GM21619 (cell line): ENCODE results near the gene THPO.
"Not testable (repeated sequence)": the region's sequence is repeated elsewhere in the genome, so short reads cannot be mapped to it uniquely, and the experiment has no call there.

Source experiments
- ATAC-seq: cut with Tn5 transposase; IDR thresholded peaks from one replicate; pipeline ENCODE4 v1.9.1; 2021; ENCODE audit not compliant: unreplicated experiment

THPO gene

DNA sequence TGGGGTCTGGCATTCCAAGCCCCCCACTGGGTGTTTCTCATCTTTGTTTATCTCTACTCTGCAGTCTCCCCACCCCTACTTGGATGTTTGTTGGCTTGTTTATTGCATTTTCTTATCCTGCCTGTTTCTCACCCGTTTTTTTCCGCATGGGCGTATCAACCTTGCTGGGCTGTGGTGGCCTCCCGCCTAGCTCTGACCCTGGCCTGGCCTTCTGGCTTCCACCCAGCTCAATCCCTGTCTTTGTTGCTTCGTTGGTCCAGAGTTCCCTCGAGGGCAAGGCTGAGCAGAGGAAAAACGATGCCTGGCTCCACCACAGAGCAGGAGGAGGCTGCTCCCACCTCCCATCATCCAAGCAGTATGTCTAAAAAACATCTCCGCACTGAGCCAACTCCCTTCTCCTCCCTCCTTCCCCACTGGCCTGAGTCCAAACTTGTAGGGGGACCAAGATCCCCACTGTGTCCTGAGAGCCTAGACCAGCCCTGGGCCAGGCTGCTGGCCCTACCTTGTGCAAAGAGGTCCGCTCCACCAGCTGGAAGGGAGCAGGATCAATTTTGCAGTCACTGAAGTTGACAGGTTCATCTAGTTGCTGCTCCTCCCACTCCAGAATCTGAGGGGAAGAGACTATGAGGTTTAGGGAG, 26.4 kb downstream of the THPO start:
- no peak for ATAC-seq

DNA sequence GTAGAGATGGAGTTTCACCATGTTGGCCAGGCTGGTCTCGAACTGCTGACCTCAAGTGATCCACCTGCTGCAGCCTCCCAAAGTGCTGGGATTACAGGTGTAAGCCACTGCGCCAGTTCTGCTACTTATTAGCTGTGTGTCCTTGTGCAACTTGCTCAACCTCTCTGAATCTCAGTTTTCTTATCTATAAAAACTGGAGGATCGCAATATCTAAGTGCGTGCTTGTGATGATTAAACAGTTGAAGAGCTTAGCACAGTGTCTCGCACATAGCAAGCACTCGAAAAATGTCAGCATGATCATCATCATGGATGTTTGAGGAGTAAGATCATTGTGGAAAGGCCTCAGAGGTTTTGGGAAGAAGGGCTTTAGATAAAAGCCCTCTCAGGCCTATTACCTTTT, 27.4 kb downstream of the THPO start:
- ATAC-seq = no peak

DNA sequence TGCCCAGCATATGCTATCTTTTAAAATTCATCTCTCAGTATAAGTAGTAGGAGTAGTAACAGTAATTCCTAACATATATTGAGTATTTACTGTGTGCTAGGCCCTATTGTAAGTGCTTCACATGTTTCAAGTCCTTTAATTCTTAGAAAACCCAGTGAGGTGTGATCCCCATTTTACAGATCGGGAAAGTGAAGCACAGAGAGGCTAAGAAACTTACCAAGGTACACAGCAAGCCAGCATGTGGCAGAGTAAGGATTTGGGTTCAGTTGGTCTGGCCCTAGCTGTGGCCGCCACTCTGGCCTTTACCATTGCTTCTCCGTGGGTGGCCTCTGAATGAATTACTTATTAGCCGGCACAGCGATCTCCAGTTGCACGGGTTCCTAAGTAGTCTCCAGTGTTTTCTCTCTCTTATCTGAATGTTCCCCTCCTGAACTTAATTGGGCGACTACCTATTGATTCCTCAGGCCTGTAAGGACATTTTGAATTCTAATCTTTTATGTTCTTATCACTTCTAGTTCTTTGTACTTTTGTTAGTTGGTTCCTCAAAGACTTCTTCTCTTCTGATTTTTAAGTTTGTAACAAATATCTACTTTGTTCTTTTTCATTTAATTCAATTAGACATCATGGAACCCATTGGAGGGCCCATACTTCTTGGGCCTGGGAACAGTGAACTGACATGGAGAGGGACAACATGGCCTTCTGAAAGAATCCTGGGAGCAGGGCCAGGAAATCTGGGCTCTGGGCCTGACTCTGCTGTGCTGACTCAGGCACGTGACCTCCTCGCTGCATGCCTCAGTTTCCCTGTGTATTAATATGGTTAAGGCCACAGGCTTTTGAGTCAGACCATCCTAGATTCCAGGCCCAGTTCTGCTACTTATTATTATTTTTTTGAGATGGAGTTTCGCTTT, 28.2 kb downstream of the THPO start:
- no peak for ATAC-seq

DNA sequence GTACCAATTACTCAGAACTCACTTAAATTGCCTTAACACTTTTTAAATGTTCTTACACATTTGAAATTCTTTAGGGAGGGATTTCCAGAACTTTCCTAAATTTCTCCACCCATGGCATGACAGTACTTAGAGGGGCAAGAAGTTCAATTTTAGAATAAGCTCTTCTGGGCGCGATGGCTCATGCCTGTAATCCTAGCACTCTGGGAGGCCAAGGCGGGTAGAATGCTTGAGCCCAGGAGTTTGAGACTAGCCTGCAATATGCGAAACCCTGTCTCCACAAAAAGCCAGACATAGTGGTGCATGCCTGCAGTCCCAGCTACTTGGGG, 30.0 kb downstream of the THPO start:
- ATAC-seq = no peak

DNA sequence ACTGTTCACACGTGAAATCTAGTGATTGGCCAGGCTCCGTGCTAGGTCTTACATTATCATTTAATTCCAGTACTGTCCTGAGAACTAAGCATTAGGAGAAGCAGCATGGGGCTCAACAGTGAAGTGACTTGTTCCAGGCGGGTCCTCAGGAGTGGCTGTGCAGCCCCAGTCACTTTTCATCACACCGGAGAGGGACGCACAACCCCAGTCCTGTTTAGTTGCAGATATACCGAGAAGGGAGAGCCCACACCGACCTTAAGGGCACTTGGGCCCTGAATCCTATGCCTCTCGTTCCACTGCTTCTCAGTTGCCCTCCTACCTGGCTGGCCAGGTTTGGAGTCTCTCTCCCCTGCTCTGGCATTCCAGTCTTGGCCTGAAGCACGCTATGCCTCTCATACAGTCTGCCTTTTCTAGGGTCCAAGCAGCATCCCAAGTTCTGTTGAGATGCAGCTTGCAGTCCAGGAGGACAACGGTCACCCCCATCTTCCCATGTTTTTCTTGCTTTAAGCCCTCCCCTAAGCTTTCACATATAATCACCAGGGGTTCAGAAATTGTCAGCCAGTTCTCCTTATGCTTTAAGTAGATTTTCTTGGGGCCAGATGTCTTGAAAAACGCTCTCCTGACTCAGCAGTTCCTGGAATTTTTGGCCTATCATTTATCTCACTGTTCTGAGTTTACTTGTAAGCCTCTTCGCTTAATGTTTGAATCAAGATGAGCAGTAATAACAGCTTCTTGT, 30.5 kb downstream of the THPO start:
- ATAC-seq = no peak

DNA sequence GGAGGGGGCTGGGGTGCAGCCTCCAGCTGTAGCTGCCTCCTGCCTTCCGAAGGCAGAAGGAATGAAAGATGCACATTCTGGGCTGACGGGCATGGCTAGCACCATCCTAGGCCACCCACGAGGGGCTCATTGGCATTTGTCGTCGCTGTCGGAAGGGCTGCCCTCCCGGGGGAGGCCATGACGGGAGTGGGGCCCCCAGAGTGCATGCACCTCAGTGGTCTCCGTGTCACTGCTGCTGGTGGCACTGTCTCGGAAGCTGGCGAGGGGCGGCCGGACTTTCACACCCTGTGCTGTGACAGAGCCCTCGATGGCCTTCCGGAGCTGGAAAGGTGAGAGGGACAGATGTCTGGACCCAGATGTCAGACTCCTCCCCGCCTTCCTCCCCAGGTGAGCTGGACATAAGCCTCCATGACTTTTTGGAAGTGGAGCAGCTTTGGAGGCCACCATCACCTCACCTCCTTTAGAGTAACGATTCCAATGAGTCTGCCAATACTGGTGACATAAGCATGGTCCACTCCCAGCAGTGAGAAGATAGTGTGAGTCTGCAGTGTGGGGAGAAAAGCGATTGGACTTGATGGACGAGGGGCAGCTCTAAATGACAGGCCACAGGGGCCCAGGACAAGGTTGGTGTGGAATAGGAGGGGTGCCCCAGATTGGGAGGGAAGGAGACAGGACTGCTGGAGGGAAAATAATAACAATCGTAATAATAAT, 31.4 kb downstream of the THPO start:
- ATAC-seq = no peak

DNA sequence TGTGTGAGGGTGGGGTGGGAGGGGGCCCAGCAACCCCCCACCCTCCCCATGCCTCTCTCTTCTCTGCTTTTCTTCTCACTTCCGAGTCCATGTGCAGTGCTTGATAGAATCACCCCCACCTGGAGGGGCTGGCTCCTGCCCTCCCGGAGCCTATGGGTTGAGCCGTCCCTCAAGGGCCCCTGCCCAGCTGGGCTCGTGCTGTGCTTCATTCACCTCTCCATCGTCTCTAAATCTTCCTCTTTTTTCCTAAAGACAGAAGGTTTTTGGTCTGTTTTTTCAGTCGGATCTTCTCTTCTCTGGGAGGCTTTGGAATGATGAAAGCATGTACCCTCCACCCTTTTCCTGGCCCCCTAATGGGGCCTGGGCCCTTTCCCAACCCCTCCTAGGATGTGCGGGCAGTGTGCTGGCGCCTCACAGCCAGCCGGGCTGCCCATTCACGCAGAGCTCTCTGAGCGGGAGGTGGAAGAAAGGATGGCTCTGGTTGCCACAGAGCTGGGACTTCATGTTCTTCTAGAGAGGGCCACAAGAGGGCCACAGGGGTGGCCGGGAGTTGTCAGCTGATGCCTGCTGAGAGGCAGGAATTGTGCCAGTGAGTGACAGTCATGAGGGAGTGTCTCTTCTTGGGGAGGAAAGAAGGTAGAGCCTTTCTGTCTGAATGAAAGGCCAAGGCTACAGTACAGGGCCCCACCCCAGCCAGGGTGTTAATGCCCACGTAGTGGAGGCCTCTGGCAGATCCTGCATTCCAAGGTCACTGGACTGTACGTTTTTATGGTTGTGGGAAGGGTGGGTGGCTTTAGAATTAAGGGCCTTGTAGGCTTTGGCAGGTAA, 32.5 kb downstream of the THPO start:
- ATAC-seq = peak; percentile 57

DNA sequence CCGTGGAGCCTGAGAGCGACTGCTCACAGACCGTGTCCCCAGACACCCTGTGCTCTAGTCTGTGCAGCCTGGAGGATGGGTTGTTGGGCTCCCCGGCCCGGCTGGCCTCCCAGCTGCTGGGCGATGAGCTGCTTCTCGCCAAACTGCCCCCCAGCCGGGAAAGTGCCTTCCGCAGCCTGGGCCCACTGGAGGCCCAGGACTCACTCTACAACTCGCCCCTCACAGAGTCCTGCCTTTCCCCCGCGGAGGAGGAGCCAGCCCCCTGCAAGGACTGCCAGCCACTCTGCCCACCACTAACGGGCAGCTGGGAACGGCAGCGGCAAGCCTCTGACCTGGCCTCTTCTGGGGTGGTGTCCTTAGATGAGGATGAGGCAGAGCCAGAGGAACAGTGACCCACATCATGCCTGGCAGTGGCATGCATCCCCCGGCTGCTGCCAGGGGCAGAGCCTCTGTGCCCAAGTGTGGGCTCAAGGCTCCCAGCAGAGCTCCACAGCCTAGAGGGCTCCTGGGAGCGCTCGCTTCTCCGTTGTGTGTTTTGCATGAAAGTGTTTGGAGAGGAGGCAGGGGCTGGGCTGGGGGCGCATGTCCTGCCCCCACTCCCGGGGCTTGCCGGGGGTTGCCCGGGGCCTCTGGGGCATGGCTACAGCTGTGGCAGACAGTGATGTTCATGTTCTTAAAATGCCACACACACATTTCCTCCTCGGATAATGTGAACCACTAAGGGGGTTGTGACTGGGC, 33.3 kb downstream of the THPO start:
- ATAC-seq = no peak

DNA sequence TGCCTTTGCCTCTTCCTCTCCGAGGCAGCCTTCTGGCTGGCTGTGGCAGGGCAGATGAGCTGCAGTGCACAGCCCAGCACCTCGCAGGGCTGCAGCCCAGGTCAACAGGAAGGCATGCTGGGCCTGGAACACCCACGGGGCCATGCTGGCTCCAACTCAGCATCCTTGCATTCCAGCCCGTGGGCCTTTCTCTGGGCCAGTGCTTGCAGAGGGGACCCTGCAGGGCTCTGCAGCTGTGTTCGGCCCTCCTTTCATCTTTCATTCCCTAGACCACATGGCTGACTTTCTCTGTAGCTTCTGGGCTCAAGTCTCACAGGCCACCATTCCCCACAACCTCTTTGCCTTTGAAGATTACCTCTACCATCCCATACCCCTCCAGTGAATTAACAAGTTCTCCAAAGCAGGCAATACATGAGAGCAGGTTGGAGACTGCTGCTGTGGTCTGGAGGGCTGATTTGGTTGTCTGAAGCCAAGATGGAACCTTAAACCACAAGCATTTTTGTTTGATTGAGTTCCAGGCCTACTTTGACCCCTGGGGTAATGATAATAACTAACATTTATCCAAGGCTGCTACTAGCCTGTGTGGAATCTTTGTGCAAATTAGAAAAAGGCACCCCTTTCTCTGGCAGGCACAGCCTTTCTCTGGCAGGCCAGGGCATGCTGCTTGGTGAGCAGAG, 34.7 kb downstream of the THPO start:
- ATAC-seq = no peak

DNA sequence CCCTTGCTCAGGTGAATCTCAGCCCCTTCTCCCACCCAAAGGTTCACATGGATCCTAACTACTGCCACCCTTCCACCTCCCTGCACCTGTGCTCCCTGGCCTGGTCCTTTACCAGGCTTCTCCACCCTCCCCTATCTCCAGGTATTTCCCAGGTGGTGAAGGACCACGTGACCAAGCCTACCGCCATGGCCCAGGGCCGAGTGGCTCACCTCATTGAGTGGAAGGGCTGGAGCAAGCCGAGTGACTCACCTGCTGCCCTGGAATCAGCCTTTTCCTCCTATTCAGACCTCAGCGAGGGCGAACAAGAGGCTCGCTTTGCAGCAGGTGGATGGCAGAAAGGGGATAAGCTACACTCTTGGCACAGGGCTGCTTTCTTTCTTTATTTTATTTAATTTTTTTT, 36.1 kb downstream of the THPO start:
- no peak for ATAC-seq

DNA sequence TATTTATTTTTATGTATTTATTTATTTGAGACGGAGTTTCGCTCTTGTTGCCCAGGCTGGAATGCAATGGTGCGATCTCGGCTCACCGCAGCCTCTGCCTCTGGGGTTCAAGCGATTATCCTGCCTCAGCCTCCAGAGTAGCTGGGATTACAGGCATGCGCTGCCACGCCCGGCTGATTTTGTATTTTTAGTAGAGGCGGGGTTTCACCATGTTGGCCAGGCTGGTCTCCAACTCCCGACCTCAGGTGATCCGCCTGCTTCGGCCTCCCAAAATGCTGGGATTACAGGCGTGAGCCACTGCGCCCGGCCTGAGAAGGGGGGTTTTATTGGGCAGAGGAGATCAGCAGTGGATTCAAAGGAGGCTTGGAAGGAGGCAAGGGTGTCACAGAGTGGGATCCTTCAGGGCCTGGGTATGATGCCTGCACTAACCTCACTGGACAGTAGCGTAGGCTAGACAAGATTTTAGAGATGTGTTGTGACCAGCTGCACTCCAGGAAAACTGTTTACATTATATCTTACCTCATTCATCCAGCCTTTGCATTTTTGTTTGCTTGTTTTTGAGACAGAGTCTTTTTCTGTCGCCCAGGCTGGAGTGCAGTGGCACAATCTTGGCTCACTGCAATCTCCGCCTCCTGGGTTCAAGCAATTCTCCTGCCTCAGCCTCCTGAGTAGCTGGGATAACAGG, 38.4 kb downstream of the THPO start:
- not testable (repeated sequence) for ATAC-seq

DNA sequence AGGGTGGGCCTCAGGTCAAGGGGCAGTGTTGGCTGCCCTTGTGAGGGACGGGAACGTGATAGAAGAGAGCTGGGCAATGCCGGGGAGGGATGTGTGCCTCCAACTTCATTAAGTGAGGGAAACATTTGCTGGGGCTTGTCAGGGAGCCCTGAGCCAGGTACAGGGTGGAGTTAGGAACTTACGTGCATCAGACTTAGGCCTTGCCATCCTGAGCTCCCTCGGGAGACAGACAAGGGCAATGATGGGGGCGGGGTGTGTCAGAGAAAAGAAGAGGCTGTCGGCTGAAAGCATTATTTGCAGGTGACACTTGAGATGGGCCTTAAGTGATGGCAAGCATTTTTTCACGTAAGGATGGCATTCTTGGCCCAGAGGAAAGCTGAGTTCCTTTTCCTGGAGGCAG, 39.0 kb downstream of the THPO start:
- no peak for ATAC-seq

DNA sequence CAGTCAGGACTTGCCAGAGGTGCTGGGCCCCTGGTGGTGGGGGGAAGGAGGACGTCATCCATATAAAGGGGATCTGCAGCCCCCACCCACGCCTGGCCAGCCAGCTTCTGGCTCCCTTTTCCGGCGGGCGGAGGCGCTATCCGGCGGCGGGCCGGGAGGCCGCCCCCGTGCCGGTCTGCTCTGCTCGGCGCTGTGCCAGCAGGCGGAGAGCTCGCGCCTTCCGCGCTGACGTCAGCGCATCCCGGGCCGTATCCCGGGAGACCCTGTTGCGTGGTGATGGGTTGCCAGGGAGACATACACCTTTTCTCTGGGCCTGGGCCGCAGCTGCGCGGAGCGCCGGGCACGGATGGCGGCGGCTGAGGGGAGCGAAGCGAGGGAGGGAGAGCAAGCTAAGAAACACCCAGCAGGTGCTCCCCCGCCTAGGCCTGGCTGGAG, 39.5 kb downstream of the THPO start:
- ATAC-seq = no peak

DNA sequence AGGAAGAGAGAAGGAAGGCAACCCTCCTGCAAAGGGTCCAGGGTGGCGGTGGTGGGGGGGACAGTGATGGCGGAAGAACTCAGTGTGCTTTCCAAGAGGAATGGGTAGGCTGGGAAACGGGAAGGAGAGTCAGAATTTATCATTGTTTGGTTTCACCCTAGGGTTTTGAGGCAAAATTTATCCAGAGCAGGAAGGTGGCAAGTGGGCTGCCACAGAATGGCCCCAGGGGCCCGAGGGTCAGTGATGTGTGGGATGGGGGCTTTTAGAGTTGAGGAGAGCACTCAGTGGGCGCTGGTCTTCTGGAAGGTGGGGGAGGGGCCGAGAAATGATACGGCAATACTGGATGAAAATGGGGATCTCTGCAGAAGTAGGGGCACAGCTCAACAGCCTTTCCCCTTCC, 40.0 kb downstream of the THPO start:
- no peak for ATAC-seq

DNA sequence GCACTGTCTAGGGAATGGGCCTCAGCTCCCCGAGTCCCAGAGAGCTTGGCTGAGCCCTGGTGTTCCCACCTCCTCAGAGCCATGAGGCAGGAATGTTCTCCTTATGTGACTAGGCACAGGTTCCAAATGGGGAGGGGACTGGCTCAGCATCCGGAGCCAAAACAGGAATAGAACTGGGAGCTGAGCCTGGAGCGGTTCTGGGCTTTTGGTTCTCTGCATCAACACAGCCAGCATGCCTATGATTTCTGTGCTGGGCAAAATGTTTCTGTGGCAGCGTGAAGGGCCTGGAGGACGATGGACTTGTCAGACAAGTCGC, 40.6 kb downstream of the THPO start, which contains the start of gene FAM131A:
FAM131A (plus strand) TSS at position 202 of the 316 bp plus-strand sequence; CDS start at position 233, 31 bp downstream.
- no peak for ATAC-seq

DNA sequence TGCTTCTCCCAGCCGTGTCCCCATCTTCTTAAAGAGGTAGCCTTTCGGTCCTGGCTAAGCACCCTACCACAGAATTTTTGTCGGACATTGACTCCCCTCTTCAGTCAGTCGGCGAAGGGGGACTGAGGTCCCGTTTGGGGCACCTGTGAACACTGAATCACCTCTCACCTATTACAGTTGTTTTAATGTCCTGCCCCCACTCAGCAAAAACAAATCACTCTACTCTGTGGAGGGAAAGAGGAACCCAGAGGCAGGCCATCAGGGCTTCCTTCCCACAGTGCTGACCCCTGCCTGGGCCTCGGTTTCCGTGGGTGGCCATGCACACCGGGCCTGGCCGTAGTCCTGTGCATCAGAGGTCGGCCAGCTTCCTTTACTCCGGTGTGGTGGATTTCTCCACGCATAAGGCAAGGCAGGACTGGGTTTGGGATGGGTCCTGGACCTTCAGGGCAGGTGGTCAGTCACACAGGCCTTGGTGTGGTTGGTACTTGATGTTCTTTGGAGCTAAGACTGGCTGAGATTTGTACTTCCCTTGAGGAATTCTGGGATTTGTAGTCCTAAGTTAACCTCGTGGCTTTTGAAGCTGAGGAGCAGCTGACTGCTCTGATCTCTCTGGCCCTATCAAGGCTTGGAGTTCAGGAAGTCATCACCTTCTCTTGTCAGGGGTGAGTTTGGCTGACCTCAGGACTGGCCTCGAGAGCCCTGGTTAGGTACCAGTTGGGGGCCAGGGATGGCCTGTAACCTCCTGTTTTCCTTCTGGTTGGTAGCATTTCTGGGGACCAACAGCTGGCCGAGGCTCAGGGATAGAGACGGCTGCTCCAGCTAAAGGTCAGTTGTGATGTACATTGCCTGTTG, 41.2 kb downstream of the THPO start:
- no peak for ATAC-seq

DNA sequence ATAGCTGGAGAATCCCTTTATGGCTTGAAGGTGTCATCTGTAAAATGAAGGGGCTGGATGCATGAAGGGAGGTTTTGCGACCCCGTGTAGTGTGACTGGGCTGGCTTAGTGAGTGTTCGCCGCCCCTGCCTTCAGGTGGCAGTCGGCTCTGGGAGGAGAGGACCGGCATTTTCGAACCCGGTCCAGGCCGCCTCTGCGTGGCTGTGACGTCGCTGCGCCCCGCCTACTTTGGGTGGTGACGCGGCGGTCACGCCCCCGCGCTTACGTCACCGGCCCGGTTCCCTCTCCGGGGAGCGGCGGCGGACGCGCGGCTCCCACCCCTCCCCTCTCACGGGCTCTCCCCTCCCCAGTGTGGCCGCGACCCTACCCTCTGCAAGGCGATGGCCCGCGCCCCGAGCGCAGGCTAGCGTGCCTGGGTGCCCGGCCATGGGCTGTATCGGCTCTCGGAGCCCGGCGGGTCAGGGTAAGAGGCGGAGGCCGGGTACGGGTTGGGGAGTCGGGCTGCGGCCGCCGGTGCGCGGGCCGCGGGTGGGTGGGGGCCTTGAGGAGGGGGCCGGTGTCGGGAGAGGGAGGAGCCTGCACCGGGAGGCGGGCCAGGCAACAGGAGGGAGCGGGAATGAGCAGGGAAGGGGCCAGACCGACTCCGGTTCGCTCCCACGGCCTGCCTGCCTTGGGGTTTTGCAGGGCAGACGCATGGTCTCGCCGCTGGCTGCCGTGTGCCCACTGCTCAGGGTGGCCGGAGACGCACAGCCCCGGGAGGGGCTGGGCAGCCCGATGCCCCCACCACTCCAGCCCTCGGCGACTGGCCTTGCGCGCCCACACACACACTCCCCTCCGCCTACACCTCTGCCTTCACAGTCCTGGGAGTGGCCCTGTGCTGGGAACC, 42.1 kb downstream of the THPO start:
- ATAC-seq = peak; percentile 78
